HL-60 (cell line): ENCODE data around the gene PTPRN2.

Experiments used
- CTCF ChIP-seq: IDR thresholded peaks from one replicate; pipeline ENCODE4 v1.5.1; 2011; ENCODE audit warnings: low read length, control low read depth, inconsistent platforms; ENCODE audit not compliant: insufficient read depth
- REST ChIP-seq: IDR thresholded peaks from 2 replicates; pipeline ENCODE4 v1.6.1; 2012; ENCODE audit warnings: low read depth; ENCODE audit not compliant: insufficient replicate concordance
- SPI1 ChIP-seq: IDR thresholded peaks from 2 replicates; pipeline ENCODE4 v1.6.1; 2012; ENCODE audit warnings: low read depth, mild to moderate bottlenecking, borderline replicate concordance

- no peak for TF ChIP-seq CTCF
- no peak for TF ChIP-seq SPI1
- no peak for TF ChIP-seq REST
Observed at GRCh38 chr7:158558816-158559215, 28.8 kb downstream of the PTPRN2 start.
